ENCODE results near the gene NOMO2. TPM values are rescaled to one million over a fixed set of nuclear protein-coding genes. Genes with fewer than 3 reads are reported as not detected.
"Not testable (repeated sequence)": the region's sequence is repeated elsewhere in the genome, so short reads cannot be mapped to it uniquely, and the experiment has no call there.

Gene NOMO2
- total RNA-seq, 1 donor = 124 TPM

GRCh38 chr16:18585789-18586188 lies 23.9 kb upstream of the NOMO2 start:
- H3K4me3 ChIP-seq (ENCODE audit: low read depth, low read length); DNase-seq (ENCODE audit: low read depth): not testable (repeated sequence)

- TF ChIP-seq, protein P1, sequence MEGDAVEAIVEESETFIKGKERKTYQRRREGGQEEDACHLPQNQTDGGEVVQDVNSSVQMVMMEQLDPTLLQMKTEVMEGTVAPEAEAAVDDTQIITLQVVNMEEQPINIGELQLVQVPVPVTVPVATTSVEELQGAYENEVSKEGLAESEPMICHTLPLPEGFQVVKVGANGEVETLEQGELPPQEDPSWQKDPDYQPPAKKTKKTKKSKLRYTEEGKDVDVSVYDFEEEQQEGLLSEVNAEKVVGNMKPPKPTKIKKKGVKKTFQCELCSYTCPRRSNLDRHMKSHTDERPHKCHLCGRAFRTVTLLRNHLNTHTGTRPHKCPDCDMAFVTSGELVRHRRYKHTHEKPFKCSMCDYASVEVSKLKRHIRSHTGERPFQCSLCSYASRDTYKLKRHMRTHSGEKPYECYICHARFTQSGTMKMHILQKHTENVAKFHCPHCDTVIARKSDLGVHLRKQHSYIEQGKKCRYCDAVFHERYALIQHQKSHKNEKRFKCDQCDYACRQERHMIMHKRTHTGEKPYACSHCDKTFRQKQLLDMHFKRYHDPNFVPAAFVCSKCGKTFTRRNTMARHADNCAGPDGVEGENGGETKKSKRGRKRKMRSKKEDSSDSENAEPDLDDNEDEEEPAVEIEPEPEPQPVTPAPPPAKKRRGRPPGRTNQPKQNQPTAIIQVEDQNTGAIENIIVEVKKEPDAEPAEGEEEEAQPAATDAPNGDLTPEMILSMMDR (IDR thresholded peaks at IDR 0.05; ENCODE audit: insufficient read depth, low read depth, low read length) = no peak
- DNase-seq (ENCODE audit: low read depth) = no peak
- no peak overlapping the region for H3K4me3 ChIP-seq (ENCODE audit: low read depth, low read length)
Measured at GRCh38 chr16:18582902-18583301, 21.0 kb upstream of the NOMO2 start.

DNA sequence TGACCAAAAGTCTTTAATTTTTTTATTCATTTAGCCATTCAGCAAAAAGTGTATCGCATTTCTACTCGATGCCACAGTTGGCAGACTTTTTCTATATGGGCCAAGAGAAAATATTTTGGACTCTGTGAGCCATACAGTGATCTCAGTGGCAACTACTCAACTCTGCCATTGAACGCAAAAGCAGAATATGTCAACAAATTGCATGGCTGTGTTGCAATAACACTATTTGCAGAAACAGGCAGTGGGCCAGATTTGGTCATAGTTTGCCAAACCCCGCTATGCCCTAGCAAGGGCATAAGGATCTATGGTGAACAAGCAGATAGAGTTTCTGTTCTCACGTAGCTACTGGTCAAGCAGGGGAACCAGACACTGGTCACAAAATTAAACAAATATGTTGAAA lies 18.5 kb upstream of the NOMO2 start:
- not testable (repeated sequence) for H3K4me3 ChIP-seq (ENCODE audit: low read depth, low read length); DNase-seq (ENCODE audit: low read depth)

DNA sequence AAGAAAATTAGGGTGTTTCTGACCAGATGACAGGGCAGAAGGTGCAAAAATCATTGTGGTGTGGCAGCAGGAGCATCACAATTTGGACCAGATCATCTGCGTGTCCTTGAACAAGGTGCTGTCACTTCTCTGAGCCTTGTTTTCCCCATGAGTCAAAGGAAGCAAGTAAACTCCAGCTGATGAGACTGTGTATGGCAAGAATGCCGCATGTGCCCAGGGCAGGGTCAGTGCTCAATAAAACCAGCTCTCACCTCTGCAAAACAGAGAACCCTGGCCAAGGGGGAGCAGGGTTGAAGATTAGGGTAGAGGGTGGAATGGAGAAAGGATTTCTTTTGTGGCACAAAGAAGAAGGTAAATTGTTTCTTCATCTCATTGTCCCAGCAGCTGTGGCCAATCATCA lies 17.4 kb upstream of the NOMO2 start:
- not testable (repeated sequence) for H3K4me3 ChIP-seq (ENCODE audit: low read depth, low read length); DNase-seq (ENCODE audit: low read depth)

DNA sequence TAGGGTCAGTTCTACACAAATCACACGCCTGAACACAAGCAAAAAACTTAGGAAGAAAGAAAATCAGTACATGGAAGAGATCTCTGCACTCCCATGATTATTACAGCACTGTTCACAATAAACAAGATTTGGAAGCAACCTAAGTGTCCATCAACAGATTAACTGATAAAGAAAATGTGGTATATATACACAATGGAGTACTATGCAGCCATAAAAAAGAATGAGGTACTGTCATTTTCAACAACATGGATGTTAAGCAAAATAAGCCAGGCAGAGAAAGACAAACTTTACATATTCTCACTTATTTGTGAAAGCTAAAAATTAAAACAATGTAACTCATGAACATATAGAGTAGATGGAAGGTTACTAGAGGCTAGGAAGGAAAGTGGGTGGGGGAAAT lies 16.0 kb upstream of the NOMO2 start:
- not testable (repeated sequence) for H3K4me3 ChIP-seq (ENCODE audit: low read depth, low read length); DNase-seq (ENCODE audit: low read depth)

- not testable (repeated sequence) for DNase-seq (ENCODE audit: low read depth)
Measured at GRCh38 chr16:18575945-18576344, 14.0 kb upstream of the NOMO2 start.

GRCh38 chr16:18575298-18575917 lies 13.5 kb upstream of the NOMO2 start:
- not testable (repeated sequence) for H3K4me3 ChIP-seq (ENCODE audit: low read depth, low read length); DNase-seq (ENCODE audit: low read depth)

More at GRCh38 chr16:18575945-18576344, 14.0 kb upstream of the NOMO2 start:
- H3K4me3 ChIP-seq (ENCODE audit: low read depth, low read length) = not testable (repeated sequence)

GRCh38 chr16:18573887-18574286 lies 12.0 kb upstream of the NOMO2 start:
- H3K4me3 ChIP-seq (ENCODE audit: low read depth, low read length); DNase-seq (ENCODE audit: low read depth): not testable (repeated sequence)

DNA sequence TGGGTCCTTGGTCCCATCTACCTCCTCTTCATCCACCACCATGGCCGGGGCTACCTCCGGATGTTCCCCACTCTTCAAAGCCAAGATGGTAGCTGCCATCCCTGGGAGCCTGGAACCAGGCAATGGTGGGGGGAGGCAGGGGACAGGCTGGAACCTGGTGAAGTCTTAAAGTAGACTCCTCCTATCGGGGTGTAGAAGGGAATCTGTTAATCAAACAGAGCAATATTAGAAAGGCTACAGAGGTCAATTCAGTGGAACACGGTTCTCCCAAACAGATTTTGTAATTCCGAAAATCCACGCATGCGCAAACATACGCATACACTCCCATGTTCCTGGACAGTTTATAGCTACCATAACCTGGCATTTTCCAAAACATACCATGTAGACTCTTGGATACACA lies 11.1 kb upstream of the NOMO2 start:
- not testable (repeated sequence) for H3K4me3 ChIP-seq (ENCODE audit: low read depth, low read length); DNase-seq (ENCODE audit: low read depth)

DNA sequence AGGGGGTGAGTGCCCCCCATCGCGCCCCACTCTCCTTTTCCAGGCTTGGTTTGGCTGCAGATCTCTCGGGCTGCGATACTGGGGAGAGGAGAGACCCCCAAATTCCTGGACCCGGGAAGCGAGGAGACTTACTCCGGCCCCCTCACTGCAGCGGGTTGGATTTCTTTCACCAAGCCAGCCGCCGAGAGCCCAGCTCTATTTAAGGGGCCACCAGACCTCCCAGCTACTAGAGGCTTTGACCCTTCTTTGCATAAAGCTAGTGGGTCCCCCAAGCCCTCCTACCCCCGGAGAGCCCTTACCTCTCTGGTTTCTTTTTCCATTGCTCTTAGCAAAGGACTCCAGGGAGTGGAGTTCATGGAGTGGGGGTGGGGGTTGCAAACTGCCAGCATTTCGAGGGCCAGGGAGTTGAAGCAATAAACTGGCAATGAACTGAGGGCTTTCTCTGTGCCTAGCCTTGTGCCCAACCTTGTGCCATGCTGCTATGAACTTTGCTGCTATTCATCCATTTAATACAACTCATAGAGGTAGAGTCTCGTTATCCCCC lies 9.5 kb upstream of the NOMO2 start:
- H3K4me3 ChIP-seq (ENCODE audit: low read depth, low read length) = peak overlapping the region; percentile 42
- not testable (repeated sequence) for DNase-seq (ENCODE audit: low read depth)

DNA sequence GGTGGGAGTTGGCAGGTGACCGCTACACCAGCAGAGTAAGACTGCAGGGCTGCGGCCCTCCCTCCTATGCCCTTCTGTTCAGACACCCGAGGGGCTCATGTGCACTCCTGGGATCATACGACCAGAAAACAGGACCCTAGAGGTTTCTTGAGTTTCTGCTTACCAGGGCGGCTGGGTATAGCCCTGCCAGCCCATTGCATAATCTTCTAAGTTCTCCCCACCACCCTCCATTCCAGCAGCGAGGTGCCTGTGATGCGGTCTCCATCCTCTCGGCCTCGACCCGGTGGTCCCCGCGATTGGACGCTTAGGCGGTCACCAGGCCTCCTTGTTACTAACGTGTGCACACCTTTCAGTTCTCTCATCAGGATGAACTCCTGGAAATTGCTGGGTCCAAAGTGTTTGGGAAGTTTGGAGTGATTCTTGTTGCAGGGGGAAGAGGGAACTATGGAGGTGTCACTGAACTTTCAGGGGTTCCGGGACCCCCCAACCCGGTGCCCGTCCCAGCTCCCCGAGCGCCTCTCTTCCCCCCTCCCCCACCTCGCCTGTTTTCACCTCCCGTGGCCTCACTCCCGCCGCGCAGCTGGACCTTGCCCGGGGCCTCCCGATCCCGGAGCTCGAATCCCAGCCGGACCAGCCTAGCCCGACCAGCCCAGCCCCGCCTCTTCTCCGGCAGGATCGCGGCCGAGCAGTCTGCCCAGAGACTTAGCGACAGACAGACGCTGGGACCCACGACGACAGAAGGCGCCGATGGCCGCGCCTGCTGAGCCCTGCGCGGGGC lies 8.8 kb upstream of the NOMO2 start:
- DNase-seq (ENCODE audit: low read depth) = not testable (repeated sequence)
- peak overlapping the region; percentile 23 for H3K4me3 ChIP-seq (ENCODE audit: low read depth, low read length)

- H3K4me3 ChIP-seq (ENCODE audit: low read depth, low read length) = peak overlapping the region; percentile 59
- DNase-seq (ENCODE audit: low read depth) = not testable (repeated sequence)
Measured at GRCh38 chr16:18560416-18561220, 1.3 kb downstream of the NOMO2 start.

GRCh38 chr16:18553671-18554070 lies 8.2 kb downstream of the NOMO2 start:
- not testable (repeated sequence) for H3K4me3 ChIP-seq (ENCODE audit: low read depth, low read length); DNase-seq (ENCODE audit: low read depth)

GRCh38 chr16:18547382-18547781 lies 14.5 kb downstream of the NOMO2 start:
- DNase-seq (ENCODE audit: low read depth); H3K4me3 ChIP-seq (ENCODE audit: low read depth, low read length): not testable (repeated sequence)

- H3K4me3 ChIP-seq (ENCODE audit: low read depth, low read length); DNase-seq (ENCODE audit: low read depth): not testable (repeated sequence)
Measured at GRCh38 chr16:18546853-18547252, 15.0 kb downstream of the NOMO2 start.

- DNase-seq (ENCODE audit: low read depth); H3K4me3 ChIP-seq (ENCODE audit: low read depth, low read length): not testable (repeated sequence)
Measured at GRCh38 chr16:18544232-18545081, 17.4 kb downstream of the NOMO2 start.

- not testable (repeated sequence) for H3K4me3 ChIP-seq (ENCODE audit: low read depth, low read length); DNase-seq (ENCODE audit: low read depth)
Measured at GRCh38 chr16:18541912-18542311, 20.0 kb downstream of the NOMO2 start.

All from fibroblast of villous mesenchyme (primary cell).